AG09309 (cell line): ENCODE data around the gene ATP6V1F.
"Not testable (repeated sequence)": the region's sequence is repeated elsewhere in the genome, so short reads cannot be mapped to it uniquely, and the experiment has no call there.

Experiments used
- DNase-seq: peaks from one replicate; pipeline ENCODE4 v3.0.0-alpha.2; 2010; ENCODE audit warnings: low read depth
- H3K4me3 ChIP-seq: 2 replicates; pipeline ENCODE4 v1.5.1; 2011; ENCODE audit warnings: mild to moderate bottlenecking, low read depth, low read length, moderate library complexity; ENCODE audit not compliant: control insufficient read depth
- TF ChIP-seq, protein P1 (sequence below): IDR thresholded peaks from 2 replicates; pipeline ENCODE4 v1.5.1; 2011; ENCODE audit warnings: mild to moderate bottlenecking, low read depth, low read length, inconsistent platforms; ENCODE audit not compliant: insufficient read depth, control insufficient read depth; ENCODE audit errors: missing control alignments

ATP6V1F gene

DNA sequence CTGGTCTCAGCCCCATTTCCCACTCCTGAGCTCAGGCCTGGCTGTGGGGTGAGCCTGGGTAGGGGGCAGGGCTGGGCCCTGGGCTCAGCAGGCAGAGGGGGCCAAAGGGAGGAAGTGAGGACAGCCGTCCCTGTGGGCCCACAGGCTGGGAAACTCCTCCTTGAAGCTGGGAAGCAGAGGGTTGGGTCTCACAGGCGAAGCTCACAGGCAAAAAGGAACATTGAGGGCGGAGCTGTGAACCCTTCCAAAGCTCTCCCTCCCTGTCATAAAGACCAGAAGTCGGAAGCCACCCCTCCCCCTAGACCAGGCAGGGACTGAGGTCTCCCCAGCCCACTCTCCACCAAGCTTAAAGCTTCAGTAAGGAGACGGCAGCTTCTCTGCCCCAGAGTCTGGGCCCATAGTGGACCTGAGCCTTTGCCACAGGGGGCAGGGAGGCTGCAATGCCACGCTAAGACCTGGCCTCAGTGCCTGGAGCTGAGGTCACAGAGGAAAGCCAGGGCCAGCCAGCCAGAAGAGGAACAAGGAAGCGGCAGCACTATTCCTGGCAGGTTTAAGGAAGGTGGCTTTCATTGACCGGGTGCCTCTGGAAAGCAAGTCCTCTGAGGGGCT lies 48.9 kb downstream of the ATP6V1F start:
- no peak for DNase-seq
- TF ChIP-seq, protein P1, sequence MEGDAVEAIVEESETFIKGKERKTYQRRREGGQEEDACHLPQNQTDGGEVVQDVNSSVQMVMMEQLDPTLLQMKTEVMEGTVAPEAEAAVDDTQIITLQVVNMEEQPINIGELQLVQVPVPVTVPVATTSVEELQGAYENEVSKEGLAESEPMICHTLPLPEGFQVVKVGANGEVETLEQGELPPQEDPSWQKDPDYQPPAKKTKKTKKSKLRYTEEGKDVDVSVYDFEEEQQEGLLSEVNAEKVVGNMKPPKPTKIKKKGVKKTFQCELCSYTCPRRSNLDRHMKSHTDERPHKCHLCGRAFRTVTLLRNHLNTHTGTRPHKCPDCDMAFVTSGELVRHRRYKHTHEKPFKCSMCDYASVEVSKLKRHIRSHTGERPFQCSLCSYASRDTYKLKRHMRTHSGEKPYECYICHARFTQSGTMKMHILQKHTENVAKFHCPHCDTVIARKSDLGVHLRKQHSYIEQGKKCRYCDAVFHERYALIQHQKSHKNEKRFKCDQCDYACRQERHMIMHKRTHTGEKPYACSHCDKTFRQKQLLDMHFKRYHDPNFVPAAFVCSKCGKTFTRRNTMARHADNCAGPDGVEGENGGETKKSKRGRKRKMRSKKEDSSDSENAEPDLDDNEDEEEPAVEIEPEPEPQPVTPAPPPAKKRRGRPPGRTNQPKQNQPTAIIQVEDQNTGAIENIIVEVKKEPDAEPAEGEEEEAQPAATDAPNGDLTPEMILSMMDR = no peak
- no peak overlapping the region for H3K4me3 ChIP-seq

DNA sequence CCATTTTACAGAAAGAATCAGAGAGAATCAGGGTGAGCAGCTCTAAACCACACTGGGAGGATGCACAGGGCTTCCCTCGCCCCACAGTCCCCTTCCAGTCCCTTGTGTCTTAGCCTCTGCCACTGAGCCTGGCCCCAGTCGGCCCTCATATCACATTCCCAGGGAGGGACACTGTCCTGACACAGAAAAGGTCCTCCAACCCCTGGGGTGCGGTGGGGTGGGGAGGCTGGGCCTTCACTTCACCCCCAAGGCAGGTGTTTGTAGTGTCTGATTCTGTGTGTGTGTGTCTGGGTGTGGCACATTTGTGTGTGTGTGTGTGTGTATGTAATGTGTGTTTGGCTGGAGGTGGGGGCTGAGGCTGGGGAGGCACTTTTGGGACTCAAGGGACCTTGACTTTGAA lies 49.6 kb downstream of the ATP6V1F start:
- no peak overlapping the region for H3K4me3 ChIP-seq
- no peak for DNase-seq
- TF ChIP-seq, protein P1 = no peak

DNA sequence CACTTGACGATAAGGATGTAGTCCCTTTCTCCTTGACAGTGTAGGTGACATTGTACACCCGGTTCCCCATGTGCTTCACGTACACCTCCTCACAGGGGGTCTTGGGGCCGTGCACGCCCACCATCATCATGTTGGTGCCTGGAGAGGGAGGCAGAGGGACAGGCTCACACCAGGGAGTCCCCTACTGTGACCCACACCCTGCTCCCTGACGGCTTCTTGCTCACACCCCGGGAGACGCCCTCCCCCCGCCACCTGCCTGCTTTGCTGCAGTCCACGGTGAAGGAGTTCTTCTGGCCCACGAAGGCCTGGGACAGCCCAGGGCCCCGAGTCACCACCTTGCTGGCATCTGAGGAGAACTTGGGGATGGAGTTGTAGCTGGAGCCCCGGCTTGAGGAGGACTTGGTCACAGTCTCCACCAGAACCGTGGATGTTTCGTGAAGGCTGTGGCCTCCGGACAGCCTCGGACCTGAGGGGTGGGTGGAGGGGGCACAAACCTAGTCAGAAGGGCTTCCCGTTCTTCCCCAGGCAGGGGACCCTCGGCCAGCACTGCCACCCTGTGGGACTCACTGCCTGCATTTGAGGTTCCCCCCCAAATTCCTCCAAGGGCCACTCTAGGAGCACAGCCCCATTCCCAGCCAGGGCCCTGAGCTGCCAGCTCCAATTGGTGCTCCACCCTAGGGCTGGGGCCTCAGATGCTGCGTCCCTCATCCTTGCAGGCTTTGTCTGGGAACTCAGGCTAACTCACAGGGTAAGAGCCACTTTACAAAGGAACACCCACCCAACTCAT lies 50.2 kb downstream of the ATP6V1F start:
- H3K4me3 ChIP-seq, DNase-seq: not testable (repeated sequence)

DNA sequence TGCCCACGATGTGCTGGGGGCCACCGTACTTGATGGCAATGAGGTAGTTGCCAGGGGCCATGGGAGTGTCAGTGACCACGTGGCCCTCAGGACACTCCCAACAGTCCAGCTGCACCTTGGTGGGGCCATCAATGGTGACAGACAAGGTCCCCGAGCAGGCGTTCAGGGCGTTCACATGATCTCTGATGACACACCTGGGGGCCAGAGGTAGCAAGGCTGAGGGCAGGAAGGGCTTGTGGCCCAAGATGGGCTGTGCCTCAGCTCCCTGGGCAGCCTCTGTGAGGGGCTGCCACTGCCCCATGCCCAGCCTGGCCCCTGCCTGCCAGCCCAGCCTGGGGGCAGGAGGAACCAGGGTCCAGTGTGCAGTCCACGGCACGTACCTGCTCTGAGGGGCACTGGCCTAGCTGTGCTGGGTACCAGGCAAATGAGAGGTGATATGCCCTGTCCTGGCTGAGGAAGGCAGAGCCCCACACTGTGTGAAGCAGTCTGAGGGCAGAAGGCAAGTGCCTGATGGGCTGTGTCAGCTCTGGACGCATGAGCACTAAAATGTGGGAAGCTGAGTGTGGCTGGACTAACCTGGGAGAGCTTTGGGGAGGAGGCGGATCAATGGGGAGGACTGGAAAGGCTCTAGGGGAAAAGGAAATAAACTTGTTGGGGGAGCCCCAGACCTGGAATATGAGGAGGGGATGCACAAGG lies 51.4 kb downstream of the ATP6V1F start:
- no peak overlapping the region for H3K4me3 ChIP-seq
- no peak for DNase-seq
- TF ChIP-seq, protein P1 = no peak

DNA sequence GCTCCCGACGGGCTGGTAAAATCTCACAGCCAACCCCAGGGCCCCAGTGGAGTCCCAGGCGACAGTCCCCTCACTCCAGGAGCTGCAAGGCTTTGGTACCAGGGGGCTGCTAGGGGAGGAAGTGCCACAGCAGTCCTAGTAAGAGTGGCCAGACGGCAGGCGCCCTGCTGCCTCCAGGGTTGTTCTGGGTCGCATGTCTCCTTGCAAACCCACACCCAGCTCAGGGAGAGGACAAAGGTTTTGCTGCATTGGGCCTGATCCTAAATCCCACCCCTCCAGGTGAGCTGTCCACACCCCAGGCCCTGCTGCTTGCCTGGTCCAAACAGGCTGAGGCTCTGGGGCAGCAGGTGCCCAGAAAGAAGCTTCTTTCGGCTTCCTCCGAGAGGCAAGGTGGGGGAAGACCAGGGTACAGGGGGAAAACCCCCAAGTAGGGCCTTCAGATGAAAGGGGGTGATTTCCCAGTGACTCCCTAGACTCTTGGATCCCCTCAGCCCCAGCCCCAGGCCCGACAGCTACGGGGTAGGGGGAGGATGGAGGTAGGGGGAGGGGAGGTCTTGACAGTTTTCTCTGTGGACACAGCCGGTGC lies 52.0 kb downstream of the ATP6V1F start:
- DNase-seq = no peak
- no peak overlapping the region for H3K4me3 ChIP-seq
- TF ChIP-seq, protein P1 = no peak

DNA sequence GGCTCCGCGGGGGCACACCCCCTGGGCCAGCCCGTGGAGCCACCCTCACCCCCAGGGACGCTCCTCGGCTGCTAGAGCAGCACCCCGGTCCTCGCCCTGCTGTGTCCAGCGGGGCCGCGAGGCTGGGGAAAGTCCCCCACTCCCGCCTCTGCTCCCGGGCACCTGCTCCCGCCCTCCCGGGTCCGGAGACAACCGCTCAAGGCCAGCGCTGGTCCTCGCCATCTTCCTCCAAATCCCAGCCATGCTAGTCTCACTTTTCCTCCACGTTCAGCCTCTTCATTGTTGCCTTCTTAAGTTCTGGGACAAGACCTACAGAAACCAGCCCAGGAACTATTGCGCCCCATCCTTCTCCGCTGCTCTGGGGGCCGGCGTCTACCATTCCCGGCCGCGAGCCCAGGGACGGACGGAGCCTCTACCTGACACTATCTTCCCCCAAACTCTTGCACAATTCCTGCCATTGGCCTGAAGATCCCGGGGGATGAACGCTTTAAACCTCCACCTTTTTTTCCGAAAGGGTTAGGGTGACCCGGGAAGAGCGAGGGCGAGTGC lies 52.7 kb downstream of the ATP6V1F start:
- TF ChIP-seq, protein P1 = no peak
- H3K4me3 ChIP-seq = no peak overlapping the region
- no peak for DNase-seq
